Activated naive CD4-positive, alpha-beta T cell treated with anti-CD3 and anti-CD28 coated beads for 36 hours (primary cell): ENCODE measurements around the gene MYO1D. TPM values are rescaled to one million over a fixed set of nuclear protein-coding genes. Genes with fewer than 3 reads are reported as not detected.

Experiments
- CTCF ChIA-PET: fragments of 350-600 bp; sonication (Branson Sonifier 250); formaldehyde crosslinking; loops from one replicate; lab custom pipeline; 2021; ENCODE audit warnings: antibody characterized with exemption; lab: Charles Lee
- DNase-seq: peaks from one replicate; pipeline ENCODE4 v3.0.0-alpha.2; 2020
- H3K27ac Mint-ChIP-seq: one replicate; pipeline ENCODE4 v1.8.0; 2021; ENCODE audit warnings: mild to moderate bottlenecking, mixed read lengths
- H3K27me3 Mint-ChIP-seq: one replicate; pipeline ENCODE4 v1.8.0; 2021; ENCODE audit warnings: low read depth, mixed read lengths
- H3K36me3 Mint-ChIP-seq: one replicate; pipeline ENCODE4 v1.8.0; 2021; ENCODE audit warnings: low read depth, mixed read lengths
- H3K4me1 Mint-ChIP-seq: one replicate; pipeline ENCODE4 v1.8.0; 2021; ENCODE audit warnings: low read depth, mixed read lengths
- H3K4me3 Mint-ChIP-seq: one replicate; pipeline ENCODE4 v1.8.0; 2021; ENCODE audit warnings: mild to moderate bottlenecking, moderate library complexity, mixed read lengths
- H3K9me3 Mint-ChIP-seq: one replicate; pipeline ENCODE4 v1.8.0; 2021; ENCODE audit warnings: mixed read lengths
- intact Hi-C: fragments of 100-400 bp; cut with micrococcal nuclease; formaldehyde crosslinking; loops from one replicate; pipeline ENCODE4 v1.15.1; 2023
- total RNA-seq, 2 experiments: library from RNA; stranded (reverse); gene quantifications; one replicate each; pipeline ENCODE4 v1.2.3, GENCODE V29; 2021

The MYO1D gene
- total RNA-seq, 2 experiments from 2014 or later: 6.7 to 8.3 TPM

DNA sequence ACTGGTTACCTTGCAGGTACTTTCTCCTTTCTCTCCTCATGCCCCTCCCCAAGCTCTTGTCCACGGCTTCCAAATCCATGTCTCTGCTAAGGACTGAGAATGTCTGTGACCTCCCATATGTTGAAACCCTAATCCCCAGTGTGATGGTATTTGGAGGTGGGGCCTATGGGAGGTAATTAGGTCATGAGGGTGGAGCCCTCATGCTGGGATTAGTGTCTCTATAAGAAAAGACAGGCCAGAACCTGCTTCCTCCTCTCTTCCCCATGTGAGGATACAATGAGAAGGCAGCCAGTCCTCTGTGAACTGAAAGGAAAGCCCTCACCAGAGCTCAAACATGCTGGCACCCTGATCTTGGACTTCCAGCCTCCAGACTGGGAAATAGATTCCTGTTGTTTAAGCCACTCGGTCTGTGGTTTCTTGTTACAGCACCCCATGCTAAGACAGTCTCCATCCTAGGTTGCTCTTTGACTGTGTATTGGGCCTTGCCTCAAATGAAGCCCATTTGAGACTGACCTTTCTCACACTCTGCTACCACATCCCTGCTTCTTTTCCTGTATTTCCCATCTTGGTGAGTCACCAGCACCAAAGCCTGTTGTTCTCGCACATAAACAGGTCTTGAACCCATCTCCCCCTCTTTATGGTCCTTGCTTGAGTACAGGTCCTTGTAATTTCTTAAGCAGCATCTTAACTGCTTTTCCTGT is 255.2 kb downstream of the MYO1D start:
- H3K27me3 Mint-ChIP-seq: no peaks in the 10 kb centered on the region
- CTCF ChIA-PET: interaction anchor here (0.9 to 1.2 kb wide), 2 partner anchors 91 to 154 kb away, joined by 3 to 4 read pairs; no protein-coding TSS in a partner anchor

DNA sequence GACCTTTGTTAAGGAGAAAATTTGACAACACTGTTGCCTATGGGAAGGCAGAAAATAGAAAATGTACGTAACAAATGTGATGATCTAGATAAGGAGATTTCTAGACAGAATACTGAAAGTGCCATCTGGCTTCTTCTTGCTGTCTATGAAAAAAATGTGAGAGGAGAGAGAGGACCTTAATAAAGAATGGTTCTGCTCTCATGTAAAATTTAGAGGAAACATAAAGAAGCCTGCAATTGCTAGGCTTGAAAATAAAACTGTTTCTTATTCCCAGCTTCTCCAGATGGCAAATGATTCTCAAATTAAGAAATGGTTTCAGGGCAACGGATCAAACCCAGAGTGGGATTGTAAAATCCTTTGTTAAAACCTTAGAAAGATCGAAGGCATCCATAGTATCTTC is 261.6 kb downstream of the MYO1D start:
- no peaks in the 10 kb centered on the region for H3K4me1 Mint-ChIP-seq
- no peaks in the 10 kb centered on the region for H3K36me3 Mint-ChIP-seq
- DNase-seq: no peak
- peak overlapping the region; percentile 1 for H3K27ac Mint-ChIP-seq
- CTCF ChIA-PET: no interaction called here
- H3K27me3 Mint-ChIP-seq: no peaks in the 10 kb centered on the region
- H3K9me3 Mint-ChIP-seq: no peaks in the 10 kb centered on the region
- intact Hi-C loops: no loop called here
- no peak overlapping the region for H3K4me3 Mint-ChIP-seq

More for the DNA sequence above, 255.2 kb downstream of the MYO1D start:
- no peak for DNase-seq
- no peak overlapping the region for H3K27ac Mint-ChIP-seq
- intact Hi-C loops: no loop called here
- H3K36me3 Mint-ChIP-seq: no peaks in the 10 kb centered on the region
- H3K4me1 Mint-ChIP-seq: no peaks in the 10 kb centered on the region
- no peak overlapping the region for H3K4me3 Mint-ChIP-seq
- H3K9me3 Mint-ChIP-seq: no peaks in the 10 kb centered on the region

- CTCF ChIA-PET: interaction anchor here (0.6 to 2.2 kb wide), 3 partner anchors 141 to 150 kb away, joined by 3 to 9 read pairs (median 4); no protein-coding TSS in a partner anchor
- H3K27ac Mint-ChIP-seq: no peak overlapping the region
These were observed 266.0 kb downstream of the MYO1D start for GRCh38 chr17:32610943-32611342.

DNA sequence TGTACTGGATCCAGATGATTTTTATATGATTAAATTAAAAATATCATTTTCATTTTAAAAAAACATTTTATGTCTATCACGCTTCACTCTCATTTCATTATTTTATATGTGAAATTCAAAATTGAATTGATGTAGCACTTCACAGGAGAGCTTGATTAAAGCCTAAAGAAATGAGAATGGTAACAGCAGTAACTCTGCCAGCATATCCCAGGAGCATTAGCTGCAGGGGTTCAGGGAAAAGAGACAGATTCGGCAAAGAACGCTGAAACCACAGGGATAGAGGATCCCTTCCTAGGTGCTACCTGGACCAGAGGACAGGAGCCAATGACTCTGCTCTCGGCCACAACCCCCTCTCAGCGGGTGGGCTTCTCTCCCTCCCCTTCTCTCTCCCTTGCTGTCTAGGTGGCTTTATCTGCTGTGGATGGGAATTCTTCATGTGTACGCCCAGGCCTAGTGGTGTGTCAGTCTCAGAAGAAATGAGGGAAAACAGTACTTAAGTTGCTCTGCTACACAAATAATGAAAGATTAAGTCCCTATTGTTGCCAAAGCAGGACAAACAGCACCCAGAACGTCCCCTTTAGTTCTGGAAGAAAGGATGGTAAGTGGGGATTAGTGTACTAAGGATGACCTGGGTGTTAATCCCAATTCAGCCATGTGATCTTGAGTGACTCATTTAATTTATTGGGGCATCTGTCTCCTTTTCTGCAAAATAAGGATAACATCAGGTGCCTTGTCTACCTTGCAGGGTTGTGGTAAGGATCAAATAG is 266.9 kb downstream of the MYO1D start:
- DNase-seq: no peak
- H3K4me3 Mint-ChIP-seq: no peak overlapping the region
- no peaks in the 10 kb centered on the region for H3K36me3 Mint-ChIP-seq
- no peak overlapping the region for H3K27ac Mint-ChIP-seq
- no peaks in the 10 kb centered on the region for H3K27me3 Mint-ChIP-seq
- peaks cover 8% of the 10 kb centered on the region for H3K4me1 Mint-ChIP-seq
- no peaks in the 10 kb centered on the region for H3K9me3 Mint-ChIP-seq
- intact Hi-C loops: loop anchor here (1.0 to 5.0 kb wide), 6 partner anchors 86 to 166 kb away; partner anchors contain the start of gene PSMD11
- CTCF ChIA-PET: interaction anchor here (0.7 to 1.0 kb wide), 2 partner anchors 97 to 126 kb away, joined by 3 to 7 read pairs; no protein-coding TSS in a partner anchor

More at GRCh38 chr17:32610943-32611342, 266.0 kb downstream of the MYO1D start:
- Mint-ChIP-seq H3K4me3 (no peak overlapping the region), H3K27me3 (no peaks in the 10 kb centered on the region), H3K36me3 (no peaks in the 10 kb centered on the region), H3K9me3 (no peaks in the 10 kb centered on the region), H3K4me1 (peaks cover 8% of the 10 kb centered on the region)
- intact Hi-C loops: no loop called here
- DNase-seq: no peak

DNA sequence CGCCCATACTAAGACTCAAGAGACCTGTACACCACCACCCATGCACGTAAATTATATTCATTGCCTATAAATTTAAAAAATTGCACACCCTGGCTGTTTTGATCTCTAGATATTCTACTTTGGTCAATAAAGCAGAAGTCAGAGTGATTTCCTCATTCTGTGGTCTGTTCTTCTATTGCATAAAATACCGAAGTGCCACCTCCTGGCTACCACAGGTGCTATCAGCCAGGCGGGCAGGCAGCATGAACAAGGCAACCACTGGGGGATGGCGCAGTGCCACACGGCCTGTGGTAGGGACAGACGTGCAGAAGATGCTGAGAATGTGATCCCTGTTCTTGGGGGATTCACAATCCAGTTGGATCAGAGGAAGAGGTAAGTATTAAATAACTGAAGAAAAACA is 267.8 kb downstream of the MYO1D start:
- intact Hi-C loops: loop anchor here (1.0 to 5.0 kb wide), 6 partner anchors 85 to 165 kb away; partner anchors contain the start of gene PSMD11
- Mint-ChIP-seq H3K27ac (no peak overlapping the region), H3K9me3 (no peaks in the 10 kb centered on the region), H3K4me3 (no peak overlapping the region), H3K4me1 (peaks cover 8% of the 10 kb centered on the region), H3K27me3 (no peaks in the 10 kb centered on the region), H3K36me3 (no peaks in the 10 kb centered on the region)
- peak; percentile 89 for DNase-seq
- CTCF ChIA-PET: interaction anchor here (0.6 to 2.8 kb wide), 4 partner anchors 92 to 147 kb away, joined by 3 to 15 read pairs (median 9); no protein-coding TSS in a partner anchor

DNA sequence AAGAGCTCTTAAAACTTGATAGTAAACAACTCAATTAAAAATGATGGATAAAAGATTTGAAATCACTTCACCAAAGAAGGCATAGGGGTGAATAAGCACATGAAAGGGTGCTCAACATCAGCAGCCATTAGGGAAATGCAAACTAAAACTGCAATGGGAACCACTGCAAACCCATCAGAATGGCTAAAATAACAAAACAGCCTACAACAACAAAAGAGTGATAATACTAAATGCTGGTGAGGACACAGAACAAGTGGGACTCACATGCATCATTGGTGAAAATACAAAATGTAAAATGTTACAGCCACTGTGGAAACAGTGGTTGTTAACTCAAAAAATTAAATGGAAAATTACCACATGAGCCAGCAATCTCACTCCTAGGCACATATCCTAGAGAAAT is 268.7 kb downstream of the MYO1D start:
- no peak overlapping the region for H3K27ac Mint-ChIP-seq
- no peak overlapping the region for H3K4me3 Mint-ChIP-seq
- no peaks in the 10 kb centered on the region for H3K36me3 Mint-ChIP-seq
- CTCF ChIA-PET: interaction anchor here (0.6 to 2.8 kb wide), 8 partner anchors 84 to 146 kb away, joined by 3 to 15 read pairs (median 4); no protein-coding TSS in a partner anchor
- H3K9me3 Mint-ChIP-seq: no peaks in the 10 kb centered on the region
- peaks cover 8% of the 10 kb centered on the region for H3K4me1 Mint-ChIP-seq
- intact Hi-C loops: loop anchor here (5.0 kb wide), 1 partner anchor 149 kb away; no protein-coding TSS in a partner anchor
- no peaks in the 10 kb centered on the region for H3K27me3 Mint-ChIP-seq
- DNase-seq: no peak

- no peak overlapping the region for H3K4me3 Mint-ChIP-seq
- no peak overlapping the region for H3K27ac Mint-ChIP-seq
- intact Hi-C loops: loop anchor here (5.0 kb wide), 1 partner anchor 152 kb away; no protein-coding TSS in a partner anchor
- H3K36me3 Mint-ChIP-seq: no peaks in the 10 kb centered on the region
- CTCF ChIA-PET: interaction anchor here (0.8 kb wide), 1 partner anchor 67 kb away, joined by 7 read pairs; no protein-coding TSS in a partner anchor
- H3K4me1 Mint-ChIP-seq: peaks cover 21% of the 10 kb centered on the region
- H3K9me3 Mint-ChIP-seq: no peaks in the 10 kb centered on the region
- no peak for DNase-seq
- no peaks in the 10 kb centered on the region for H3K27me3 Mint-ChIP-seq
These were observed 272.0 kb downstream of the MYO1D start for GRCh38 chr17:32604966-32605365.

DNA sequence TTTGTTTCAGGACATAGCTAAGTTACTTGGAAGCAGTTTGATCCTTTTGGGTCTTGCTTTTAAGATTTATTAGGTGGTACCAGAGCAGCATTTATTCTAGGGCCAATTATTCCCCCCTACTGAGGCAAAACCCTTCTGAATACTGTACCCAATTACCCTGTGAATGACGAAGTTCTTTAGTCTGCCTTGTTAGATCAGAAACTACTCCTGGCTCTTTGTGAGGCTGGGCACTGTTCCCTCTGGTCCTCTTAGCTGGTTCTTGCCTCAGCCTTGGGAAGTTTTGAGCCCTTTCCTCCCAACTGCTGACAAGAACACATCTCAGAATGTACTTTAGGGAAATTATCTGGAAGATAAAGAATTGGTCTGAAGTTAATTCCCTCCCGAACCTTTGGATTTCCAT is 274.5 kb downstream of the MYO1D start:
- no peak overlapping the region for H3K4me3 Mint-ChIP-seq
- DNase-seq: no peak
- no peak overlapping the region for H3K27ac Mint-ChIP-seq
- CTCF ChIA-PET: interaction anchor here (0.6 to 0.7 kb wide), 2 partner anchors 92 to 118 kb away, joined by 3 to 6 read pairs; no protein-coding TSS in a partner anchor
- no peaks in the 10 kb centered on the region for H3K27me3 Mint-ChIP-seq
- peaks cover 12% of the 10 kb centered on the region for H3K4me1 Mint-ChIP-seq
- no peaks in the 10 kb centered on the region for H3K9me3 Mint-ChIP-seq
- intact Hi-C loops: no loop called here
- no peaks in the 10 kb centered on the region for H3K36me3 Mint-ChIP-seq

DNA sequence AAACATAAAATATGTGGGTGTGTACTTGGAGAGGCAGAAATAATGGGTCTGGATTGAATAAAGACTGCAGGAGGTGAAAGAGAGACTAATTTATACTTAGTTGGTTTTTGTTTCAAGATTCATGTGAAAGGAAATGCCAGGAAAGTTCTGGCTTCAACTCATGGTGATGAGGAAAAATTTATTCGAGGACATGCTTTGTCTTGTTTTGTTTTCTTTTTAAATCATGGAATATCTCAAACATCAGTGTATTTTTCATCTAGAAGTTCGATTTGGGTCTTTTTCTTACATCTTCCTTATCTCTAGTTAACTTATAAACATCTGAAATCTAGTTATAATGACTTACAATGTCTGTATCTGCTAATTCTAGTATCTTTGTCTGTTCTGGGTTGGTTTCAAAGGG is 275.1 kb downstream of the MYO1D start:
- no peak for DNase-seq
- Mint-ChIP-seq H3K27me3 (no peaks in the 10 kb centered on the region), H3K4me3 (no peak overlapping the region), H3K27ac (no peak overlapping the region), H3K4me1 (peaks cover 12% of the 10 kb centered on the region), H3K36me3 (no peaks in the 10 kb centered on the region), H3K9me3 (no peaks in the 10 kb centered on the region)
- CTCF ChIA-PET: interaction anchor here (0.7 kb wide), 1 partner anchor 118 kb away, joined by 3 read pairs; no protein-coding TSS in a partner anchor
- intact Hi-C loops: no loop called here

- H3K4me1 Mint-ChIP-seq: peaks cover 11% of the 10 kb centered on the region
- H3K36me3 Mint-ChIP-seq: no peaks in the 10 kb centered on the region
- H3K4me3 Mint-ChIP-seq: no peak overlapping the region
- peak; percentile 14 for DNase-seq
- H3K27me3 Mint-ChIP-seq: no peaks in the 10 kb centered on the region
- H3K9me3 Mint-ChIP-seq: no peaks in the 10 kb centered on the region
- intact Hi-C loops: no loop called here
- CTCF ChIA-PET: interaction anchor here (1.0 kb wide), 1 partner anchor 105 kb away, joined by 4 read pairs; no protein-coding TSS in a partner anchor
- no peak overlapping the region for H3K27ac Mint-ChIP-seq
These were observed 280.3 kb downstream of the MYO1D start for GRCh38 chr17:32596628-32597027.

DNA sequence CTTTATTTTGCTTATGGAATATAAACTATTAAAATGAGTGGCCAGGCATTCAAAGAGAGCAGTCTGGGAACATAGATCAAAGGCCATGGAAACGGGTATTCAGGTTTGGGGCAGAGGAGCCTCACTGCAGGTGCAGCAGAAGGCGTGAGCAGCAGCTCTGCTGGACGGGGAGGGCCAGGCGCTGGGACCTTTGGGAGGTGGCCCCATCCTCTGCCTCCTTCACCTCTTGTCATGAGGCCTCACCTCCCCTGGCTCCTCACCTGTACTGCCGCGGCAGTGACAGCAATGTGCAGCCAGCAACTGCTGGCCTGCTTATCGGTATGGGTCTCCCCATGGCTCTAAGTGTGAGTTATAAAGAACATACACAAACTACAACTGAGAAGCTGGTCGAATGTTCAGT is 280.7 kb downstream of the MYO1D start:
- intact Hi-C loops: no loop called here
- no peaks in the 10 kb centered on the region for H3K27me3 Mint-ChIP-seq
- no peak for DNase-seq
- H3K4me1 Mint-ChIP-seq: peaks cover 12% of the 10 kb centered on the region
- no peak overlapping the region for H3K4me3 Mint-ChIP-seq
- no peaks in the 10 kb centered on the region for H3K9me3 Mint-ChIP-seq
- H3K27ac Mint-ChIP-seq: no peak overlapping the region
- CTCF ChIA-PET: interaction anchor here (1.0 kb wide), 1 partner anchor 104 kb away, joined by 4 read pairs; no protein-coding TSS in a partner anchor
- no peaks in the 10 kb centered on the region for H3K36me3 Mint-ChIP-seq

DNA sequence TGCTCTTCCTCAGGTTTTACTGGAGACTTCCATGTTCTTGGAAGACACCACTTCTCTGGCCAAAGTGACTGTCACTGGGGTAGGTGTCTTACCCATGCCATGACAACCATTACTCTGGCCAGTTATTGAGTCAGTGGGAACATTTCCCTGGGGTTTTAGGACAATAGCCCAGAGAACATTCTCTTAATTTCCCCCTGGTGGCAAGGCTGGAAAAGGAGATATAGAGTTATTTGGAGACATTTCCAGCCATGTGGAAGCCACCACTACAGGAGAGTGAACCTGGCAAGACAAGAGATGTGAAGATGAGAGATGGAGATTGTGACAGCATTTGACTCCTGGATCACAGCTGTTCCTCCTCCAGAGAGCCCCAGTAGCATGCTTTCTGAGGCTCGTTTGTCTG is 283.9 kb downstream of the MYO1D start:
- no peak overlapping the region for H3K4me3 Mint-ChIP-seq
- CTCF ChIA-PET: no interaction called here

More for the DNA sequence above, 283.9 kb downstream of the MYO1D start:
- Mint-ChIP-seq H3K27ac (no peak overlapping the region), H3K9me3 (no peaks in the 10 kb centered on the region), H3K36me3 (no peaks in the 10 kb centered on the region), H3K27me3 (no peaks in the 10 kb centered on the region), H3K4me1 (peaks cover 2% of the 10 kb centered on the region)
- no peak for DNase-seq
- intact Hi-C loops: no loop called here
